Astrocyte (in vitro differentiated cells and primary cell): ENCODE data around the gene EFNA1. TPM values are rescaled to one million over a fixed set of nuclear protein-coding genes. Genes with fewer than 3 reads are reported as not detected.
A peak's percentile ranks its signal among the peaks of the same experiment; 100 is the strongest.

ENCODE experiments used
- DNase-seq: peaks from one replicate; pipeline ENCODE4 v3.0.0-alpha.2; 2010; ENCODE audit warnings: low read depth
- FAIRE-seq: peaks from 2 replicates; lab custom pipeline; 2011; peaks lifted over from hg19 to GRCh38; lab: Jason Lieb, UNC
- H2AFZ ChIP-seq: 2 replicates; pipeline ENCODE4 v1.6.0; 2012; ENCODE audit warnings: low read depth, low read length, inconsistent platforms
- H3K27ac ChIP-seq: 2 replicates; pipeline ENCODE4 v1.5.1; 2011; ENCODE audit warnings: low read depth, low read length, inconsistent platforms
- H3K27me3 ChIP-seq: 2 replicates; pipeline ENCODE4 v1.6.0; 2011; ENCODE audit warnings: low read length, inconsistent platforms; ENCODE audit not compliant: insufficient read depth
- H3K36me3 ChIP-seq: 2 replicates; pipeline ENCODE4 v1.5.1; 2011; ENCODE audit warnings: low read length, inconsistent platforms; ENCODE audit not compliant: insufficient read depth
- H3K4me1 ChIP-seq: 2 replicates; pipeline ENCODE4 v1.5.1; 2011; ENCODE audit warnings: low read length, inconsistent platforms; ENCODE audit not compliant: insufficient read depth
- H3K4me2 ChIP-seq: 2 replicates; pipeline ENCODE4 v1.6.0; 2012; ENCODE audit warnings: low read length, inconsistent platforms
- H3K4me3 ChIP-seq: 2 replicates; pipeline ENCODE4 v1.5.1; 2011; ENCODE audit warnings: low read depth, mild to moderate bottlenecking, low read length, inconsistent platforms; ENCODE audit not compliant: insufficient read depth
- H3K79me2 ChIP-seq: 2 replicates; pipeline ENCODE4 v1.6.0; 2012; ENCODE audit warnings: mild to moderate bottlenecking, low read length, inconsistent platforms; ENCODE audit not compliant: insufficient read depth
- H3K9ac ChIP-seq: 2 replicates; pipeline ENCODE4 v1.6.0; 2012; ENCODE audit warnings: mild to moderate bottlenecking, low read length, inconsistent platforms
- H3K9me3 ChIP-seq: 2 replicates; pipeline ENCODE4 v1.5.1; 2012; ENCODE audit warnings: low read depth, mild to moderate bottlenecking, low read length, inconsistent platforms; ENCODE audit not compliant: insufficient read depth
- H4K20me1 ChIP-seq: 2 replicates; pipeline ENCODE4 v1.6.0; 2012; ENCODE audit warnings: low read length, inconsistent platforms; ENCODE audit not compliant: insufficient read depth
- H3K27ac Mint-ChIP-seq: one replicate; pipeline ENCODE4 v1.8.0; 2021; ENCODE audit warnings: mild to moderate bottlenecking, mixed read lengths; ENCODE audit not compliant: unreplicated experiment
- H3K27me3 Mint-ChIP-seq: one replicate; pipeline ENCODE4 v1.8.0; 2021; ENCODE audit warnings: low read depth, mixed read lengths; ENCODE audit not compliant: unreplicated experiment
- H3K36me3 Mint-ChIP-seq: one replicate; pipeline ENCODE4 v1.8.0; 2021; ENCODE audit warnings: low read depth, mixed read lengths; ENCODE audit not compliant: unreplicated experiment
- H3K4me1 Mint-ChIP-seq: one replicate; pipeline ENCODE4 v1.8.0; 2021; ENCODE audit warnings: low read depth, mixed read lengths; ENCODE audit not compliant: unreplicated experiment
- H3K4me3 Mint-ChIP-seq: one replicate; pipeline ENCODE4 v1.8.0; 2021; ENCODE audit warnings: mild to moderate bottlenecking, moderate library complexity, mixed read lengths; ENCODE audit not compliant: unreplicated experiment
- H3K9me3 Mint-ChIP-seq: one replicate; pipeline ENCODE4 v1.8.0; 2021; ENCODE audit warnings: mild to moderate bottlenecking, mixed read lengths; ENCODE audit not compliant: unreplicated experiment
- CTCF ChIP-seq: IDR thresholded peaks from 2 replicates; pipeline ENCODE4 v1.5.1; 2011; ENCODE audit warnings: low read depth, mild to moderate bottlenecking, inconsistent platforms, low read length, moderate library complexity; ENCODE audit not compliant: insufficient read depth
- EZH2 ChIP-seq: IDR thresholded peaks from 2 replicates; pipeline ENCODE4 v1.6.1; 2012; ENCODE audit warnings: mild to moderate bottlenecking, low read length, inconsistent platforms; ENCODE audit not compliant: insufficient read depth
- total RNA-seq: library from RNA; stranded (reverse); gene quantifications from 2 replicates; pipeline ENCODE4 v1.2.1, GENCODE V29; 2021

EFNA1 gene
- total RNA-seq, 1 donor from 2014 or later, result 16.4 TPM

DNA sequence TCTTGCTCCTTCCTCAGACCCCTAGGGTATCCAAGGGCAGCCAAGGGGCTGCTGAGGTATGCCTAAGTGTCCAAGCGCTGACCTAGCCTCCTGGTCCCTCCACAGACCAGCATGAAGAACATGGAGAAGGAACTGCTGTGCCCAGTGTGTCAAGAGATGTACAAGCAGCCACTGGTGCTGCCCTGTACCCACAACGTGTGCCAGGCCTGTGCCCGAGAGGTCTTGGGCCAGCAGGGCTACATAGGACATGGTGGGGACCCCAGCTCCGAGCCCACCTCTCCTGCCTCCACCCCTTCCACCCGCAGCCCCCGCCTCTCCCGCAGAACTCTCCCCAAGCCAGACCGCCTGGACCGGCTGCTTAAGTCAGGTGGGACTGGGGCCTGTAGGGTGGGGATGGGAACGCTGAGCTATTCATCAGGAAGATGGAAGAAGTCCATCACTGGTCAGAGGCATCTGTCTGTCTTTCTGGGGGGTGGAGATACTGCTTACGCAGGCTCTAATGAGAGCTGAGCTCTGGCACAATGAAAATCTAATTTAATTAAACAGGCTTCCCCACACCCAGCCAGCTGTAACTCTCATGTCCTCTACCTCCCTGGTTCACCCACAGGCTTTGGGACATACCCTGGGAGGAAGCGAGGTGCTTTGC, 47.7 kb downstream of the EFNA1 start:
- H3K4me2 ChIP-seq, result peak overlapping the region; percentile 92

GRCh38 chr1:155175927-155176371, 48.3 kb downstream of the EFNA1 start:
- FAIRE-seq, result no peak
- Mint-ChIP-seq H3K9me3 (no peaks in the 10 kb centered on the region), H3K36me3 (peaks cover 6% of the 10 kb centered on the region), H3K4me1 (peaks cover 22% of the 10 kb centered on the region), H3K27ac (no peak overlapping the region), H3K27me3 (no peaks in the 10 kb centered on the region), H3K4me3 (no peak overlapping the region)
- no peaks in the 10 kb centered on the region for H3K27me3 ChIP-seq
- H3K79me2 ChIP-seq, result peaks cover 33% of the 10 kb centered on the region
- H4K20me1 ChIP-seq, result peaks cover 16% of the 10 kb centered on the region
- peaks cover 22% of the 10 kb centered on the region for H3K4me1 ChIP-seq
- no peak overlapping the region for H3K27ac ChIP-seq
- H3K4me2 ChIP-seq, result no peak overlapping the region
- no peak for DNase-seq
- H2AFZ ChIP-seq, result no peak overlapping the region
- H3K36me3 ChIP-seq, result peaks cover 2% of the 10 kb centered on the region
- H3K9me3 ChIP-seq, result no peaks in the 10 kb centered on the region
- H3K4me3 ChIP-seq, result no peak overlapping the region
- TF ChIP-seq EZH2, result no peak
- no peak for TF ChIP-seq CTCF
- H3K9ac ChIP-seq, result no peak overlapping the region

More for the DNA sequence above, 47.7 kb downstream of the EFNA1 start:
- Mint-ChIP-seq H3K9me3 (no peaks in the 10 kb centered on the region), H3K36me3 (peaks cover 6% of the 10 kb centered on the region), H3K4me1 (peaks cover 22% of the 10 kb centered on the region), H3K27me3 (no peaks in the 10 kb centered on the region), H3K27ac (no peak overlapping the region), H3K4me3 (peak overlapping the region; percentile 97)
- Histone ChIP-seq H3K36me3 (peaks cover 4% of the 10 kb centered on the region), H4K20me1 (peaks cover 16% of the 10 kb centered on the region), H2AFZ (no peak overlapping the region), H3K4me1 (peaks cover 22% of the 10 kb centered on the region), H3K9me3 (no peaks in the 10 kb centered on the region), H3K4me3 (peak overlapping the region; percentile 84), H3K27ac (no peak overlapping the region), H3K9ac (peak overlapping the region; percentile 96), H3K27me3 (no peaks in the 10 kb centered on the region), H3K79me2 (peaks cover 34% of the 10 kb centered on the region)
- TF ChIP-seq EZH2 (no peak), CTCF (no peak)
- FAIRE-seq (no peak), DNase-seq (no peak)

GRCh38 chr1:155176544-155177071, 48.9 kb downstream of the EFNA1 start:
- no peak overlapping the region for H3K27ac ChIP-seq
- Mint-ChIP-seq H3K4me1 (peaks cover 22% of the 10 kb centered on the region), H3K27me3 (no peaks in the 10 kb centered on the region), H3K9me3 (no peaks in the 10 kb centered on the region), H3K27ac (no peak overlapping the region), H3K36me3 (peaks cover 6% of the 10 kb centered on the region), H3K4me3 (peak overlapping the region; percentile 32)
- H3K27me3 ChIP-seq, result no peaks in the 10 kb centered on the region
- no peak overlapping the region for H3K9ac ChIP-seq
- FAIRE-seq (peak; percentile 69), DNase-seq (no peak)
- H3K79me2 ChIP-seq, result peaks cover 27% of the 10 kb centered on the region
- peaks cover 16% of the 10 kb centered on the region for H4K20me1 ChIP-seq
- no peaks in the 10 kb centered on the region for H3K9me3 ChIP-seq
- no peak overlapping the region for H3K4me3 ChIP-seq
- peaks cover 2% of the 10 kb centered on the region for H3K36me3 ChIP-seq
- H3K4me2 ChIP-seq, result no peak overlapping the region
- TF ChIP-seq CTCF, result peak; percentile 97
- TF ChIP-seq EZH2, result no peak
- H3K4me1 ChIP-seq, result peaks cover 22% of the 10 kb centered on the region
- H2AFZ ChIP-seq, result no peak overlapping the region
